NCI-H1048 (cell line): ENCODE data around the gene CELSR1.

Experiments
- DNase-seq: peaks from one replicate; lab custom pipeline; 2025; lab: John Stamatoyannopoulos, UW

Gene CELSR1

DNA sequence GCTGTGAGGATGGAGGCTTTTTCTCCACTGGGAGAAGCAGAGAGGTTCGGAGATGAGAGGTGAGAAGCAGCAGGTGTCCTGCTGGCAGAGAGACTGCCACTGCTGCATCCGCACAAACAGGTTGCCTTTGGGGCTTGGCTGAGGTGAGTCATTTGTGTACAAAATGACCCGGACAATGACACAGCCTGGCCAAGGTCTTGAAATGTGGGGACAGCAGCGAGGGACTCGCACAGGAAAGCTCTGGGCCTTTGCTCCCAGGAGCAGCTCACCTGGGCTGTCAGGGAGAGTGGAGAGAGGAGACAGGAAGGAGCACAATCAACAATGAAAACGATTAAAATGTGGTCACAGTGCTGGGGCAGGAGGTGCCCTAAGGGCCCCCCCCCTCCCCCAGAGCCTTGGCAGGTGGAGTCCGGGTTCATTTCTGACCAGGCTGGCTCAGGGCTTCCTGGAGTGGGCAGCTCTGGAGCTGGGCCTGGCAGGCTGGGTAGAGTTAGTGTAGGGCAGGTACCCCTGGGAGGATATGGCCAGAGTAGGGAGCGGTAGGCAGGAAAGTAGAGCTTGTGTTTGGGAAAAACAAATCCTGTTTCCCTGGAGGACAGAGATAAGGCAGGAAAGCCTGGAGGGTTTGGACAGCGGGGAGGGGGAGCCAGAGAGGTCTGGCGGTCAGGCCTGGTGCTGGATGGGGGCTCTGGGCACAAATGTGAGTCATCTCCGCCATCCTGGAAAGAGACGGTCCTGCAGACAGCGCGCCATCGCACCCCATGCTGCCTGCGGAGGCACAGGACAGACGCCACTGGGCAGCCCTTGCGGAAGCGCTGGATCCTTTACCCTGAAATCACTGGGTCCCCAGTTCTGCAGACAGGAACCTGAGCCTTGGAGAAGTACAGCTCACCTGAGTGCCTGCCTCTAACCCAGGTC is 37.8 kb upstream of the CELSR1 start:
- DNase-seq, result no peak

DNA sequence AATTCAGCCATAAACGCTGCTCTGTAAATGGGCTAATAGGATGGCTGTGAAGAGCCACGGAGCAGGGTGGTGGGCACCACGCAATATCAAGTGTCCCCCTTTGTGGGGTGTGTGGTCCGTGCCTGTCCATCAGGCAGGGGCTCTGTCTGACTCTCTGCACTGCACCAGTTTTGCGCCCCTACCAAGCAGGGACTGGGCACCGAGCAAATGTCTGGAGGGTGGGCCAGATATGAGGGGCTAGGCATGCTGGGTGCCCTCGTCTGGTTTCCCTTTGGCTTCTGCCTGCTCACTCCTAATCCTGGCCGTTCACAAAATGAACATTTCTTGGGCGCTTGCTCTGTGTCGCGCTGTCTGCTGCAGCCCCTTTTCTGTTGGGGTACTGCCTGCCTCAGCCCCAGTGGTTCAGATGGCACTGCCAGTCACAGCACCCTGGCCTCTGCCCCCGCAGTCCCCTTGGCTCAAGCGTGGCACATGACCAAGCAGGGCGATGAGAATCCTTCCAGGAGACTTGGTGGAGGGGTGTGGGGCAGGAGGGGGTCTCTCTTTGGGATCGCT is 37.1 kb upstream of the CELSR1 start:
- DNase-seq, result no peak

DNA sequence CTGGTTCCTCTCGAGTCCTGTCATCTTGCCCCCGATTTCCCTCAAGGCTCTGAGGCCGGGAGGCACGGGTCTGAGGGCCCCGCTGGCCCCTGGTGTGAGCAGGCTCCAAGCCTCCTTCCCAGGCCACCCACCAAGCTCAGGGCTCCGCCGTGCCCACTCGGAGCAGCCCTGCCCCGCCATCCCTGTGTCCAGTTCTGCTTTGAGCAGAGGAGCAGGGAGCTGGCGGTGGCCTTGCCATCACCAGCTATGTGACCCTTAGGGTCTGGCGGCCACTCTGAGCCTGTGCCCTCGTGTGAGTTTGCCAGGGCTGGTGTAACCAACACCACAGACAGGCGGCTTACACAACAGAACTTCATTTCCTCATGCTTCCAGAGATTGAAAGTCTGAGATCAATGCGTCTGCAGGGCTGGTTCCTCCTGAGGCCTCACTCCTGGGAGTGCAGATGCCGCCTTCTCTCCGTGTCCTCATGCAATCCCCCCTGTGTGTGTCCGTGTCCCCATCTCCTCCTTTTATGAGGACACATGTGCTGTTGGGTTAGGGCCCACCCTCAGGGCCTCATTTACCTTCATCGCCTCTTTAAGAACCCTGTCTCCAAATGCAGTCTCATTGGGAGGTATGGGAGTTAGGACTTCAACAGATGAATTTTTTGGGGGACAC is 36.5 kb upstream of the CELSR1 start:
- DNase-seq, result no peak

DNA sequence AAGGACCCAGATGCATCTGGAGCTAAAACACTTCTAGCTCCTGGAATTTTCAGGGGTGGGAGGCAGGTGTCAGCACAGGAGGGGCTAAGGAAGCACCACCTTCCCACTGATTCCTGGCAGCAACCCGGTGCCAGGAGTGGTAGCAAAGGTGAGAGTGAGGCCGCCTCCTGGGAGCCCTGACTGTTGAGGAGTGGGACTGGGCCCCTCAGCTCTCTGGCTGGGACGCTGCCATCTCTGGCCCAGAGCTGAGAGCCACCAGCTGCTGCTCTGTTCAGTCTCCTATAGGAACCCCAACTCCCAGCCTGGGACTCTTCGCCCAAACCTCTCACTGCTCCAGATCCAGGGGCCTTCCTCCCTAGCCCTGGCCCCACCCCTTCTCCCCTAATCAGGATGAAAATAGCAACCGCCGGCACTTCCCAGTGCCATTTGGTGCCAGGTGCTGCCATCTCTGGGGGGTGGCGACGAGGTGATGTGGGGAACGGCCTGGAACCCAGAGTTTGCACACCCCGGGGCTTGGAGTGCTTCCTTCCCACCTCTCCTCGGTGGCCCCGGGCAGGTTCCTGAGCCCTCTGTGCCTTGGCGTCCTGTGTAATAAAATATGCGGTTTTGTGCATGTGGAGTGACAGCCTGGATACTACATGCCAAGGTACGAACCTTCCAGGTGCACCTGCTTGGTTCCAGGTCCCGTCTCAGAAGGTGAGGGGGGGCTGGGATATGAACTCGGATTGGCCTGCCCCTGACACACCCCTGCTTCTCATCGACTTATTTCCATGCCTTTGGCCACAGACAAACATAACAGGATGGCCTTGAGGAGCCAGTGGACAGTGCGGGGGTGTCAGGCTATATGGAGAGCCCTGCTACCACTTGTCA is 35.7 kb upstream of the CELSR1 start:
- no peak for DNase-seq

DNA sequence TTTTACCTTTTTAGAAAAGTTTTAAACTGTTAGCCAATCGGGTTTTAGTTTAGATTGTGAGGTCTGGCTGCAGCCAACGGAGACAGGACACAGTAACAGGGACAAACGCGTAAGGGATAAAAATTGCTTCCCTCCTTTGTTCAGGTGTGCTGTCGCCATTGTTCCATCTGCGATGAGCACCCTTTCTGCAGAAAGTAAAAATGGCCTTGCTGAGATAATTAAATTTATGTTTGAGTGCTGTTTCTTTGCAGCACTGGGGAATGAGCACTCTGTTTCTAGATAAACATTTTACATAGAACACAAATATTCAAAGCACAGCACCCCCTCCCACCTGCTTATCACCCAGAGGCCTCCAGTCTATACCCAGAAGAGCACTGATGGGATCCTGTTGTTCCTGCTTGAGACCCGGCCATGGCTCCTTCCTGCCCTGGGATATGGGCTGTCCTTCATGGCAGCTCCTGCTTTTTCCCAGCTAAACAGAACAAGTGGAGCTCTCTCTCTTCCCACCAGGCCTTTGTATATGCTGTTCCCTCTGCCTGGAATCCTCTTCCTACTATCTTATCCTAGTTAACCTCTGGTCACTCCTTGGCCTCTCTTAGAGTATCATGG is 34.3 kb upstream of the CELSR1 start:
- DNase-seq, result no peak

DNA sequence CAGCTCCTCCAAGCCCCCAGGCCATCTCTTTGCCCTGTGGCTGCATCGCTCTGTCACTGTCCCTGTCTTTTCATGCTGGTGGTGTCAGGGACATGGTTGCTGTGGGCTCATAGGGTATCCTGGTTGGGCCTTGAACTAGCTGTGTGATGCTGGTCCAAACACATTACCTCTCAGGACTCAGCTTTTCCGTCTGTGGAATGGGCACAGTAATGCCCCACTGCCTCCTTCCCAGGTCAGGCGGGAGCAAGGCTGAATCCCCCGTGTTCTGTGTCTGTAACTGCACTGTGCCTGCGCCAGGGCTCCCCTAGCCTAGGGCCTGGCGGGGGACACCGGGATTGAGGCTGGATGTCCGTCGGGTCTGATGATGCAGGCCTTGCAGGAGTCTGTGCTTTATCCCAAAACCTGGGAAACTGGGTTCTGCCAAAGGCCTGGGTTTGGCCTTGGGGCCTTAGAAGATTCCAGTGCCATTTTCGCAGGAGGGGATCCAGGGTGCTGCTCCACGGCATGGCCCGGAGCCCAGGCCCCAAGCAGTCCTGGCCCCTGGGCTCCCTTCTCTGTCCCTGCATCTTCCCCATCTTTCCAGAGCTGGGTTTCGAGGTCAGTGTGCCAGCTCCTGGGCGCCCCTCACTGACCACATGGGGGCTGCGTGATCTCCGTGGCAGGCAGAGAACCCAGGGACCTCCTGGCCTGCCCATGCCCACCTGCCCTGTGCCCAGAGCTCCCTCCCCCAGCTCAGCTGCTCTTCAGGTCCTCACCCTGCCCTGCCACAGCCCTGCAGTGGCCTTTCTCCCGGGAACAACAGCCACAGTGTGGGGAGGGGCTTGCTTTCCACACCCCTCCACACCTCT is 32.7 kb upstream of the CELSR1 start:
- no peak for DNase-seq

DNA sequence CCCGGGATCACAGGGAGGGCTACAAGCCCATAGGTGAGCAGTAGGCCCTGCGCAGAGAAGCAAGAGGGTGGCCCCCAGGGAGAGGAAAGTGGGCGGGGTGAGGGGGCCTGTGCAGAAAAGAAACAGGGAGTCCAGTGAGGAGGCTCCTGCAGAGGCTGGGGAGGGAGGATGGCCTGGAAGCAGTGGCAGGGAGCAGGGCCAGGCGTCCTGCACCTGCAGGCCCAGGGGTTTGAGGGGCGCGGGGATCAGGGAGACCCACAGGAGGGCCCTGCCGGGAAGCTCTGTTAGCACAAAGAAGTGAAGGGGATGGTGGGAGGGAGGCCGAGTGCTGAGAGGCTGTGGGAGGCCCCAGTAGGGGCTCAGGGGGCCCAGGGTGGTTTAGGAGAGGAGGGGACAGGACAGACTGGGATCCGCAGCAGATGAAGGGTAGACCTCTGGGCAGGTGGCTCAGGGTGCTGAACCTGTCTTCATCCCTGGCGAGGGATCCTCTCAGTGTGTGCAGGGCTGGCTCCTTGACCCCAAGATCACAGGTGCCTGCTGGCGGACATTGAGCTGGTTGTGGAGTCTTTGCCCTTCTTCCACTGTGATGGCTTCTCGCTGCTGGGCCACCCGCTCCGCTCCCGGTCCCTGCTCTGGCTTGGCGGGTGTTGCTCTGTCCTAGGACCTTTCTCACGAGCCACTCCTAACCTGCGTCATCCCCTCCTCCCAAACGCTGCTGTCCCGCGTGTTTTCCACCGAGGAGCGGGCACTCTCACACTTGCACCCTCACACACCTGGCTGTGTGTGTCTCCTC is 31.8 kb upstream of the CELSR1 start:
- DNase-seq, result no peak

DNA sequence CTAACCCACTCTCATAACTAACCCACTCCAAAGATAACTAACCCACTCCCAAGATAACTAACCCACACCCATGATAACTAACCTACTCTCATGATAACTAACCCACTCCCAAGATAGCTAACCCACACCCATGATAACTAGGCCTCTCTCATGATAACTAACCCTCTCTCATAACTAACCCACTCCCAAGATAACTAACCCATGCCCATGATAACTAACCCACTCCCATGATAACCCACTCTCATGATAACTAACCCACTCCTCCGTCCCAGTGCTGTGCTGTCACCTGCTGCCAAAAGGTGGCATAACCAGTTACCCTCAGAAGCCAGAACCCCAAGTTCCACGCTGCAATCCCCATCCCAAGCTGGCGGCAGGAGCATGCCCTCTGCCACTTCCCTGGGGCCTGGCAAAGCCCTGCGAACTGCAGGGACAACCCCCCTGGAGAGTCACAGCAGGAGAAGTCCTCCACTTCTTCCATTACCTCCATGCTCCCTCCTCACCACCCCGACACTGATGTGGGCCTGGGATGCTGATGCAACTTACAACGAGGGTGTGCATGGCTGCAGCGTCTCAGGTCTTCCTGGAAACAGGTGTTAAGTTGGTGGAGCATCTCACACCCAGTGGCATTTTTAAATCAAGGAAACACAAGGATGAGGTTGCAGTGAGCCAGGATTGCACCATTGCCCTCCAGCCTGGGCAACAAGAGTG is 30.8 kb upstream of the CELSR1 start:
- no peak for DNase-seq

DNA sequence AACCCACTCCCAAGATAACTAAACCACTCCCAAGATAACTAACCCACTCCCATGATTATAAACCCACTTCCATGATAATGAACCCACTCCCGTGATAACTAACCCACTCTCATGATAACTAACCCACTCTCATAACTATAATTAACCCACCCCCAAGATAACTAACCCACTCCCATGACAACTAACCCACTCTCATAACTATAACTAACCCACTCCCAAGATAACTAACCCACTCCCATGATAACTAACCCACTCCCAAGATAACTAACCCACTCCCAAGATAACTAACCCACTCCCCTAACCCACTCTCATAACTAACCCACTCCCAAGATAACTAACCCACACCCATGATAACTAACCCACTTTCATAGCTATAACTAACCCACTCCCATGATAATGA is 30.1 kb upstream of the CELSR1 start:
- no peak for DNase-seq

DNA sequence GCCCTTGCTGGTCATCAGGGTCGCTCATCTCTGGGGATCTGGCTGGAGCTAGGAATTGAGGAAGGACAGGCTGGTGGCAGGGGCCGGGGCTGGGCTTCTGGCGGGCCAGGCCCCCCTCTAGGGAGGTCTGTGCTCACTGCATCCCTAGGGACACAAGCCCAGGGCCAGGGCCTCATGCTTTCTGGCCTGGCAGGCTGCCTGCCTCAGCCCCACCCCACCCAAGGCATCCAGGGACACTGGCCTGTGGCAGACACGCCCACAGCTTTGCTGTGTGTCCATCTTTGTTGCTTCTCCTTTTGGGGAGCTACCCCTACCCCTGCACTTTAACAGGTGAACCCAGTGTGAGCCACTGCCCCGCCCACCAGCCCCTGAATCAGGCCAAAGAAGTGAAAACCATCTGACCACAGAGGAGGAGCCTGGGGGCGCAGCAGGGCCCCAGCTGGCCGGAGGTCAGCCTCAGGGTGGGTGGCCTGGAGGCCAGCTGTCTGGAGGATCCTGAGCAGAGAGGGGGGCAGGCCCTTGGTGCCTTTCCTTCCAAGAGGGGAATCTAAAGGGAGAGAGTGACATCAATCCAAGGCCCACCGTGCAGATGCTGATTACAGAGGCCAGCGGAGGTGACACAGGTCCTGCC is 26.8 kb upstream of the CELSR1 start:
- DNase-seq, result no peak

DNA sequence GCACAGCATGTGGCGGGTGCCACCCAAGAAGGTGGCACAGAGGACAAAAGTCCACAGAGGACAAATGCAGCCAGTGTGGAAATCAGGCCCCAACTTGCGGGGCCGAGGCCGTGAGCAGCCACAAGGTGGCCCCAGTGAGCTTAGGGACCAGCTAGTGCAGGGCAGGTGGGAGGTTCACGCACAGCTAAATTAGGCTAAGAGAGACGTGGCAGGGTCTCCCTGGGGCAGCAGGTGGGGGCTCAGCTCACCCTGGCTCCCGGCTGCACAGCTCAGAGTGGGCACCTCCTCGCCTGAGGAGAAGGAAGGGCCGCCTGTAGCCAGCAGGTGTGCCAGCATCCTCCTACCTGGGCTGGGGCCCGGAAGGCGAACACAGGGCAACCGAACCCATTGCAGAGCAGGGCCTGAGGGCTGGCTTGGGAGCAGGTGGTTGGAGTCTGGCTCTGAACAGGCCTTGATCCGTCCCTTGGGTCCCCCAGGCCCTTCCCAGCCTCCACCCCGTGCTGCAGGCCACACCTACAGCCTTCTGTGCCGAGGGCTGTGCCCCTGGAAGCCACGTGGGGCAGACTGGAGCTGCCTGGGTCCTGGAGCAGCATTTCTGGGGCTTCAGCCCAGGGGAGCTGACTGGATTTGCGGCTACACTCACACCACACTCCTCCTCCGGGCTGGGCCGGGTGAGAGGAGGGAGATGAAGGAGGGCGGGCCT is 26.1 kb upstream of the CELSR1 start:
- no peak for DNase-seq

DNA sequence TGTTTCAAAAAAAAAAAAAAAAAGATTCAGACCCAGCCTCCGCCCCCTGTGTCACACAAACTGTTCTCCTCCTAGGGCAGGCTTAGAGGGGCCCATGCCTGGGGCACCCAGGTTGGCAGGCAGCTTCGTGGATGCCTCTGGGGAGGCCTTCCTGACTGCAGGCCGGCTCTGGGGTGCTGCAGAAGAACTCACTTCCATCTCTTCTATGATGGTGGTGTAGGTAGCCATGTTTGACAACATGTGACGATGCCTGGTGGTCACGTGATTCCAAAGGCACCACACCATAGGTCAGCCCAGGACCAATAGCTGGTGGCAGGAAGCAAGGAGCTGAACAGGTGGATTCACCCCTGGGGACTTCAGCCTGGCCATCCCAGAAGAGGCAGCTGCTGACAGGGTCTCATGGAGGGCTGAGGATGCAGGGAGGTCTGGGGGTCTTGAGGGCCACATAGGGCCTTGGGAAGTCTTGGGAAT is 24.1 kb upstream of the CELSR1 start:
- peak; percentile 57 for DNase-seq

DNA sequence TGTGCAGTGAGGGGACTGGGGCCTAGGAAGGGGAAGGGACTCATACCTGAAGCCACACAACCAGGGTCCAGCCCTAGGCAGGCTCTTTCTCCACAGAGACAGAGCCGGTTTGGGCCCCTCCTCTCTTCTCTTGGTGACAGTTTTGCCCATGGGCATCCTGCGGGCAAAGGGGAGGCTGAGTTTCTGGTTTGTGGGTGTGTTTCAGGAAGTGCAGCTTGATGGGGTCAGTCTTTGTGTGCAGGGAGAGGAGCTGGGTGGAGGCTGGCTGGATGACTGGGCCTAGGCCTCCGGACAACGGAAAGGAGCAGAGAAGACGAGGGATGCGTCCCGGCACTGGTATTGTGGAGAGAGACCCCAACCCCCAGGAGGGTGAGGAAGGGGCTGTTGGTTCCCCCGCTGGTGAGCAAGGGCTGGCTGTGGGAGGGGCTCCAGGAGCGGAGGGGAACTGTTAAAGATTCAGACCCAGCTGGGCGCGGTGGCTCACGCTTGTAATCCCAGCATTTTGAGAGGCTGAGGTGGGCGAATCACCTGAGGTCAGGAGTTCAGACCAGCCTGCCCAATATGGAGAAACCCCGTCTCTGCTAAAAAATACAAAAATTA is 23.4 kb upstream of the CELSR1 start:
- no peak for DNase-seq

DNA sequence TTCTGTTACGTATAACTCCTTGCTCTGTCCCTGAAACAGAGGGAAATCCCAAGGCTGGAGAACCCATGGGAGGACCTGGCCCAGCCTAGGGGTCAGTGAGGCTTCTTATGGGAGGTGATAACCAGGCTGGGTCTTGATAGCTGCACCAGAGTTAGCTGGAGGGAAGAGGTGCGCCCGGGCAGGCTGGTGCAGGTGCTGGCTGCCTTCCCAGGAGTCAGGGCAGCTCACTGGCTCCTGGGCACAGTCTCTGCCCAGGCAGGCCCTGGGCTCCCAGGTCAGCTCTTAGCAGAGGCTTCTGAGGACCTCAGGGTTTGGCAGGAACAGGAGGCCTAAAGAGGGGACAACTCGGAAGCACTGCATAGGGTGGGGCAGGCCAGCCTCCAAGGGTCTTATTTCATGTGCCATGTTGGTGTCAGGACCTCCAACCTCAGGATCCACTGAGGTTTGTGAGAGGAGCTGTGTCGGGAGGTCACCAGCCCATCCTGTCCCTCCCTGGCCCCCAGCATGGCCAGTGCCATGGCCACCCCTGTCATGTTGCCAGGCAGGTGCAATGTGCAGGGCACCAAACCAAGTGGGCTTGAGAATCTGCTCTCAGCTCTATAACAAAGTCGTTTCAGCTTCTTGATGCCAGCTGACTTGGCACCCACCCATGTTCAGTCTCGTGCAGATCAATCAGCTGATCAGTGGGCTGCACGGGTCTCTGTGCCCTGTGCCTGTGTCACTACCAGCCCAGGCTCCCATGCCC is 20.5 kb upstream of the CELSR1 start:
- DNase-seq, result no peak

DNA sequence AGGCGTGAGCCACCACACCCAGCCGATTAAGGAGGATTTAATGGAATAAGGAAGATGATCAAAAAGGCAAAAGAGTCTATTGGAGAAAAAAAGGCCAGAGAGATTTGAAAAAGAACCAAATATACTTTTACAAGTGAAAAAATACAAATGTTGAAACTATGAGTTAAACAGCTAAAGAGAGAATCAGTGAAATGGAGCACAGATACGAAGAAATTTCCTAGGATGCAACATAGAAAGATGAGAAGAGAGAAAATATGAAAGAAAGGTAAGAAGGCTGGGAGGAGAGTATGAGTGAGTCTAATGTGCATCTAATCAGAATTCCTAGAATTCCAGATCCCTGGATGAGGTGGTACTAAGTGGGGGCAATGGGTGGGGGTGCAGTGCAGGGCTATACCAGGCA is 19.4 kb upstream of the CELSR1 start:
- no peak for DNase-seq

DNA sequence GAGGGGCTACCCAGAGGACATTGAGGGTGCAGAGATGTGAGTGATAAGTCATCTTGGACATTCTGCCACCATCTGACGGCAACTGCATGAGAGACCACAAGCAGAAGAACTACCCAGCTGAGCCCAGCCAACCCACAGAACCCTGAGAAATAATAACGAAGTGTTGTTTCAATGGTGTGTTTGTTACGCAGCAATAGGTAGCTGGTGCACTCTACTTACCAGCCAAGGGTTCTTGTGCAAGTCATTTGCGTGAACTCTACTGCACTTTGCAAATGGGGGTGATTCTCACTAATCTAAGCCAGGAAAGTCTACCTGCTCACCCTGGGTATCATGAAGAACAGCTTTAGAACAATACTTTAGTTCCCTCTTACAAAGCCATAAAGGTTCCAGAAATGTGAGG is 15.8 kb upstream of the CELSR1 start:
- no peak for DNase-seq

DNA sequence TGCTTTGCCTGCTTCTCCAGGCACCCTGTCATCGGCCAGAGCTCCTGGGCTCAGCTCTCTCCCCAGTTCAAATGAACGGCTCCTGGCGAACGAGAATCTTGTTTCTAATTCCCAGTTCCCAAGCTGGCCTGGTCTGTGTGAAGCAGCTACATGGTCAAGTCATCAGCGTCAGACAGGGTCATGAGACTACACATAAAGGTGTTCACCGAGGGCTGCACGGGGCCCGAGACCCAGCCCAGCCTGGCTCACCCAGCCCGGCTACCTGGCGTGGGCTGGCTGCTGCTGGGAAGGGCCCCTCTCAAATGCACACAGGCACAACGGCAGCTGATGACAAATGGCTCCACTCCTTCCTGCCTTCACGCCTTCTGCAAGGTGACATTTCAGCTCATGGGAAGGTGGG is 14.6 kb upstream of the CELSR1 start:
- no peak for DNase-seq
